ENCODE data around the gene RPL5. TPM values are rescaled to one million over a fixed set of nuclear protein-coding genes. Genes with fewer than 3 reads are reported as not detected.

Gene RPL5
- total RNA-seq, 1 donor from 2014 or later = 1,364 TPM

- no peak for DNase-seq (ENCODE audit: low spot score, unreplicated experiment)
- Mint-ChIP-seq H3K4me1 (ENCODE audit: low read depth) (peaks cover 11% of the 10 kb centered on the region), H3K27me3 (no peaks in the 10 kb centered on the region), H3K4me3 (ENCODE audit: low read depth) (no peak overlapping the region), H3K9me3 (ENCODE audit: low read depth) (peaks cover 21% of the 10 kb centered on the region), H3K27ac (peak overlapping the region; percentile 88), H3K36me3 (ENCODE audit: insufficient read depth) (peaks cover 10% of the 10 kb centered on the region)
- no peak for TF ChIP-seq CTCF (IDR thresholded peaks at IDR 0.05; ENCODE audit: unreplicated experiment)
Measured at GRCh38 chr1:92887465-92887864, 55.6 kb downstream of the RPL5 start.

Other genes with a start within 250 kb of the RPL5 start
- gene EVI5, start 46.9 kb upstream of the RPL5 start, total RNA-seq = 30.3 and 32.1 TPM in 2 replicates
- gene DIPK1A, start 129.4 kb downstream of the RPL5 start, total RNA-seq = 6.9 and 7.5 TPM in 2 replicates
- gene MTF2, start 247.2 kb downstream of the RPL5 start, total RNA-seq = 89.4 and 94.2 TPM in 2 replicates

Data from progenitor cell of endocrine pancreas (in vitro differentiated cells).